ENCODE results near the gene JAKMIP2.

GRCh38 chr5:147697380-147697779 lies 85.1 kb downstream of the JAKMIP2 start:
- TF ChIP-seq POLR2A (IDR thresholded peaks at IDR 0.05) (no peak), CTCF (IDR thresholded peaks at IDR 0.05) (no peak)
